Calu3 (cell line): ENCODE results near the gene EPHB2. TPM values are rescaled to one million over a fixed set of nuclear protein-coding genes. Genes with fewer than 3 reads are reported as not detected.

Experiments
- BruUV-seq: library from RNA; stranded (reverse); fragments of 400-500 nt; replicated peaks from 2 replicates; lab custom pipeline; 2021; lab: Mats Ljungman, UMichigan
- CTCF ChIA-PET: fragments of 300-600 bp; sonication (Branson Sonifier 250); formaldehyde crosslinking; loops from one replicate; lab custom pipeline; 2022; ENCODE audit warnings: antibody characterized with exemption; lab: Charles Lee
- DNase-seq: peaks from one replicate; pipeline ENCODE4 v3.0.0; 2022
- H3K27ac Mint-ChIP-seq: one replicate; pipeline ENCODE4 v1.8.0; 2022; ENCODE audit warnings: mixed read lengths; ENCODE audit not compliant: unreplicated experiment
- H3K27me3 Mint-ChIP-seq: one replicate; pipeline ENCODE4 v1.8.0; 2022; ENCODE audit warnings: mixed read lengths; ENCODE audit not compliant: unreplicated experiment
- H3K36me3 Mint-ChIP-seq: one replicate; pipeline ENCODE4 v1.8.0; 2022; ENCODE audit warnings: mild to moderate bottlenecking, moderate library complexity, mixed read lengths; ENCODE audit not compliant: insufficient read depth, unreplicated experiment
- H3K4me1 Mint-ChIP-seq: one replicate; pipeline ENCODE4 v1.8.0; 2022; ENCODE audit warnings: mild to moderate bottlenecking, low read depth, mixed read lengths; ENCODE audit not compliant: unreplicated experiment
- H3K4me3 Mint-ChIP-seq: one replicate; pipeline ENCODE4 v1.8.0; 2022; ENCODE audit warnings: mild to moderate bottlenecking, low read depth, moderate library complexity, mixed read lengths; ENCODE audit not compliant: unreplicated experiment
- H3K9me3 Mint-ChIP-seq: one replicate; pipeline ENCODE4 v1.8.0; 2022; ENCODE audit warnings: low read depth, mixed read lengths; ENCODE audit not compliant: unreplicated experiment
- CTCF ChIP-seq: fragments of 200-600 bp; IDR thresholded peaks from one replicate; pipeline ENCODE4 v1.8.0; 2022; ENCODE audit warnings: antibody characterized with exemption; ENCODE audit not compliant: unreplicated experiment
- intact Hi-C: fragments of 100-400 bp; cut with micrococcal nuclease; formaldehyde crosslinking; loops from one replicate; pipeline ENCODE4 v1.10.0; 2022; ENCODE audit not compliant: unreplicated experiment
- total RNA-seq: library from RNA; stranded (reverse); gene quantifications from 2 replicates; pipeline ENCODE4 v1.2.3, GENCODE V29; 2022

EPHB2 gene
- total RNA-seq, 1 experiment from 2014 or later = 19.3 TPM

- TF ChIP-seq CTCF = no peak
- CTCF ChIA-PET = no interaction called here
- no TSS peak for BruUV-seq
- Mint-ChIP-seq H3K4me3 (no peak overlapping the region), H3K27me3 (no peaks in the 10 kb centered on the region), H3K4me1 (peaks cover 3% of the 10 kb centered on the region), H3K9me3 (no peaks in the 10 kb centered on the region), H3K27ac (no peak overlapping the region), H3K36me3 (no peaks in the 10 kb centered on the region)
- intact Hi-C loops = no loop called here
- no peak for DNase-seq
Observed at GRCh38 chr1:22810378-22810777, 99.7 kb downstream of the EPHB2 start.

- no peaks in the 10 kb centered on the region for H3K9me3 Mint-ChIP-seq
- TF ChIP-seq CTCF = no peak
- H3K4me3 Mint-ChIP-seq = no peak overlapping the region
- H3K27ac Mint-ChIP-seq = no peak overlapping the region
- intact Hi-C loops = no loop called here
- no peaks in the 10 kb centered on the region for H3K4me1 Mint-ChIP-seq
- BruUV-seq = no TSS peak
- DNase-seq = no peak
- no peaks in the 10 kb centered on the region for H3K27me3 Mint-ChIP-seq
- no peaks in the 10 kb centered on the region for H3K36me3 Mint-ChIP-seq
- CTCF ChIA-PET = no interaction called here
Observed at GRCh38 chr1:22812092-22812880, 101.6 kb downstream of the EPHB2 start.

- no peak for DNase-seq
- CTCF ChIA-PET = no interaction called here
- Mint-ChIP-seq H3K36me3 (no peaks in the 10 kb centered on the region), H3K9me3 (no peaks in the 10 kb centered on the region), H3K4me1 (peaks cover 4% of the 10 kb centered on the region), H3K27ac (no peak overlapping the region), H3K4me3 (no peak overlapping the region), H3K27me3 (no peaks in the 10 kb centered on the region)
- intact Hi-C loops = no loop called here
- no peak for TF ChIP-seq CTCF
- BruUV-seq = no TSS peak
Observed at GRCh38 chr1:22812993-22813790, 102.6 kb downstream of the EPHB2 start.

- no peak for DNase-seq
- TF ChIP-seq CTCF = no peak
- Mint-ChIP-seq H3K9me3 (no peaks in the 10 kb centered on the region), H3K4me1 (peaks cover 16% of the 10 kb centered on the region), H3K27me3 (no peaks in the 10 kb centered on the region), H3K36me3 (no peaks in the 10 kb centered on the region), H3K27ac (no peak overlapping the region), H3K4me3 (no peak overlapping the region)
- CTCF ChIA-PET = interaction anchor here (0.6 kb wide), 1 partner anchor 102 kb away, joined by 3 read pairs; no protein-coding TSS in a partner anchor
- intact Hi-C loops = no loop called here
- BruUV-seq = no TSS peak
Observed at GRCh38 chr1:22814176-22815042, 103.8 kb downstream of the EPHB2 start.
